A549 (cell line): Measurements from ENCODE around the gene TNPO3. TPM values are rescaled to one million over a fixed set of nuclear protein-coding genes. Genes with fewer than 3 reads are reported as not detected.
A peak's percentile ranks its signal among the peaks of the same experiment; 100 is the strongest.
"Not testable (repeated sequence)": the region's sequence is repeated elsewhere in the genome, so short reads cannot be mapped to it uniquely, and the experiment has no call there.

Experiments
- ATAC-seq, 2 experiments: fragments of 200-7000 bp in 1 of 2; fragments of >200 bp in 1 of 2; cut with Nextera tagmentation in 1 of 2; cut with Tn5 transposase in 1 of 2; 3 replicates each; pipeline versions ENCODE4 v1.8.0 to v1.9.1; 2018 to 2020; ENCODE audit warnings: mild to moderate bottlenecking in 1 of 2, moderate library complexity in 1 of 2
- CTCF ChIA-PET: fragments of 300-600 bp; sonication (Branson Sonifier 250); formaldehyde crosslinking; extraction: SDS; loops from one replicate; lab custom pipeline; 2021; ENCODE audit warnings: antibody characterized with exemption, inconsistent platforms; lab: Yijun Ruan, JAX
- POLR2A ChIA-PET: fragments of 350-600 bp; formaldehyde crosslinking; extraction: SDS; loops from one replicate; lab custom pipeline; 2021; ENCODE audit warnings: antibody characterized with exemption, inconsistent platforms; lab: Yijun Ruan, JAX
- DNase-seq, 2 experiments: peaks; one replicate each; pipeline versions ENCODE4 v3.0.0 to v3.0.0-alpha.2; 2011 to 2016; ENCODE audit warnings: low read depth in 1 of 2, low spot score in 1 of 2
- FAIRE-seq: peaks from 2 replicates; lab custom pipeline; 2011; peaks lifted over from hg19 to GRCh38; lab: Jason Lieb, UNC
- H3K27ac ChIP-seq, 2 experiments: fragments of >200 bp; sonication (Bioruptor Twin); formaldehyde crosslinking; 3 replicates each; pipeline ENCODE4 v1.5.1; 2016 to 2017
- H3K4me1 ChIP-seq: fragments of >200 bp; sonication (Bioruptor Twin); formaldehyde crosslinking; 3 replicates; pipeline ENCODE4 v1.6.1; 2016
- H3K4me2 ChIP-seq: fragments of >200 bp; sonication (Bioruptor Twin); formaldehyde crosslinking; 3 replicates; pipeline ENCODE4 v1.6.1; 2016
- H3K4me3 ChIP-seq: fragments of >200 bp; sonication (Bioruptor Twin); formaldehyde crosslinking; 3 replicates; pipeline ENCODE4 v1.5.1; 2016
- H3K9me3 ChIP-seq: fragments of >200 bp; sonication (Bioruptor Twin); formaldehyde crosslinking; 3 replicates; pipeline ENCODE4 v1.6.1; 2016
- BCL3 ChIP-seq: fragments of >200 bp; sonication (Bioruptor Twin); formaldehyde crosslinking; IDR thresholded peaks from 3 replicates; pipeline ENCODE4 v1.6.1; 2016
- CHD2 ChIP-seq: fragments of 150-350 bp; IDR thresholded peaks from 2 replicates; pipeline ENCODE4 v1.6.1; 2014; ENCODE audit warnings: low read length; ENCODE audit not compliant: partially characterized antibody
- FOSL2 ChIP-seq, 2 experiments: fragments of 450-650 bp in 1 of 2; fragments of >200 bp in 1 of 2; sonication (Bioruptor Twin) in 1 of 2; formaldehyde crosslinking; IDR thresholded peaks; 2 replicates each; pipeline versions ENCODE4 v1.5.0 to v1.6.1; 2016 to 2020; ENCODE audit warnings: mild to moderate bottlenecking in 1 of 2, moderate library complexity in 1 of 2
- KDM1A ChIP-seq: fragments of 200-600 bp; sonication (generic); IDR thresholded peaks from 2 replicates; pipeline ENCODE4 v1.6.1; 2016; ENCODE audit warnings: low read depth, mild to moderate bottlenecking
- MAFK ChIP-seq: fragments of 450-650 bp; IDR thresholded peaks from 2 replicates; pipeline ENCODE4 v1.6.1; 2014; ENCODE audit not compliant: partially characterized antibody
- NFE2L2 ChIP-seq: fragments of 150-350 bp; conservative IDR thresholded peaks from 2 replicates; pipeline ENCODE4 v1.6.1; 2014; ENCODE audit warnings: low read length
- POLR2A ChIP-seq: IDR thresholded peaks from 2 replicates; pipeline ENCODE4 v1.6.1; 2012; ENCODE audit warnings: mild to moderate bottlenecking, low read length
- RAD21 ChIP-seq, 2 experiments: fragments of >200 bp in 1 of 2; sonication (Bioruptor Twin) in 1 of 2; formaldehyde crosslinking in 1 of 2; IDR thresholded peaks in 1 of 2; conservative IDR thresholded peaks in 1 of 2; 2 replicates in 1 of 2; 3 replicates in 1 of 2; pipeline ENCODE4 v1.6.1; 2012 to 2018; ENCODE audit warnings: inconsistent platforms in 1 of 2
- RARB ChIP-seq: fragments of 250-450 bp; sonication (Bioruptor Pico); IDR thresholded peaks from 2 replicates; pipeline ENCODE4 v1.8.0; 2021; ENCODE audit warnings: mild to moderate bottlenecking, moderate library complexity
- RCOR1 ChIP-seq: fragments of 150-350 bp; IDR thresholded peaks from 2 replicates; pipeline ENCODE4 v1.6.1; 2014; ENCODE audit warnings: antibody characterized with exemption, low read length, low read depth
- TP53 ChIP-seq: fragments of 250-450 bp; sonication (Bioruptor Pico); IDR thresholded peaks from 2 replicates; pipeline ENCODE4 v1.5.0; 2021; ENCODE audit warnings: mild to moderate bottlenecking, moderate library complexity
- ZC3H11A ChIP-seq: fragments of 450-650 bp; IDR thresholded peaks from 2 replicates; pipeline ENCODE4 v1.6.1; 2014; ENCODE audit warnings: antibody characterized with exemption, mild to moderate bottlenecking
- ZFP36 ChIP-seq: fragments of 450-650 bp; IDR thresholded peaks from 2 replicates; pipeline ENCODE4 v1.6.1; 2014; ENCODE audit warnings: borderline replicate concordance; ENCODE audit not compliant: partially characterized antibody
- ZSCAN20 ChIP-seq: fragments of 250-450 bp; sonication (Bioruptor Pico); IDR thresholded peaks from 2 replicates; pipeline ENCODE4 v1.8.0; 2022; ENCODE audit warnings: mild to moderate bottlenecking, moderate library complexity
- WGBS: methylation state at CpG from one replicate; pipeline ENCODE4 v1.1.6; 2017; ENCODE audit errors: missing lambda C conversion rate; 5-methylcytosine and 5-hydroxymethylcytosine counted together
- polyA plus RNA-seq, 4 experiments: library from polyadenylated mRNA; depleted of rRNA in 3 of 4; stranded (reverse); fragments of >200 nt; fragmentation: RNase III in 1 of 4; extraction: RNeasy Plus Mini Kit Qiagen cat#74134 plus additional on column Dnase treatment in 1 of 4; gene quantifications; 2 replicates in 3 of 4; 3 replicates in 1 of 4; pipeline ENCODE4 v1.2.3, GENCODE V29; 2011 to 2017
- TF ChIP-seq, protein P1 (sequence below): IDR thresholded peaks from 2 replicates; pipeline ENCODE4 v1.6.1; 2012
- TF ChIP-seq, protein P2 (sequence below): fragments of 250-450 bp; sonication (Bioruptor Pico); IDR thresholded peaks from 2 replicates; pipeline ENCODE4 v1.5.0; 2021; ENCODE audit warnings: mild to moderate bottlenecking, moderate library complexity, borderline replicate concordance

The TNPO3 gene
- polyA plus RNA-seq, 2 of the 4 experiments (the other 2 are of a cell fraction): 43.2 to 66.9 TPM

DNA sequence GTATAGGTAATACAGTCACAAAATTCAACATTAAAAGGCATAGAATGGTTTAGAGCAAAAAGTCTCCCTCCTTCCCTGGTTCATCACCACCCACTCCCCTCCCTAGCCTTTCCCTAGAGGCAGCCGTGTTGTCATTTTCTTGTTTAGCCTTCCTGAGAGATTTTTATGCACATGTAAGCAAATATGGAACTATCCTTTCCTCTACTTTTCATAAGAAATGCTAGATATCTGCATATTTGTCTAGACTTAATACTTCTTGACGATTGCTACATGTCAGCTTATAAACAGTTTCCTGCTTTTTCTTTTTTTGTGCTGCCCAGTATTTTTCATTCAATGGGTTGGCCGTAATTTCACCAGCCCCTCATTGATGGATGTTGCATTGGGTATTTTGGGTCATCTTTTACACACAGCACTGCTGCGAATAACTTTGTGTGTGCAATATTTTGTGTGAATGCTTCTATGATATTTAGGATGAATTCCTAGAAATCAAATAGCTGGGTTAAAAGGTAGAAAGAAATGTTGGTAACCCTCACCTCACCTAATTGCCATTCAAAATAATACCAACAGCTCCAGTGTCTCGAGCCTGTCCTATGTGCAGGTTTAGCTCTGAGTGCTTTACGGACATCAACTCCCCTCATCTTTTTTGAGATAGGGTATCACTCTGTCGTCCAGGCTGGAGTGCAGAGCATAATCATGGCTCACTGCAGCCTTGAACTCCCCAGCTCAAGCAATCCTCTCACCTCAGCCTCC is 110.2 kb downstream of the TNPO3 start:
- no peak overlapping the region for H3K27ac ChIP-seq
- H3K4me1 ChIP-seq: no peaks in the 10 kb centered on the region
- FAIRE-seq (no peak), DNase-seq (no peak), ATAC-seq (no peak)
- 83% methylated on average over 7 of the region's 7 CpGs for WGBS
- POLR2A ChIA-PET: no interaction called here
- no peak overlapping the region for H3K4me2 ChIP-seq
- no peak overlapping the region for H3K4me3 ChIP-seq
- no peaks in the 10 kb centered on the region for H3K9me3 ChIP-seq
- CTCF ChIA-PET: interaction anchor here (1.4 to 2.1 kb wide), 2 partner anchors 12 to 41 kb away, joined by 3 to 4 read pairs; no protein-coding TSS in a partner anchor
- TF ChIP-seq, protein P1, sequence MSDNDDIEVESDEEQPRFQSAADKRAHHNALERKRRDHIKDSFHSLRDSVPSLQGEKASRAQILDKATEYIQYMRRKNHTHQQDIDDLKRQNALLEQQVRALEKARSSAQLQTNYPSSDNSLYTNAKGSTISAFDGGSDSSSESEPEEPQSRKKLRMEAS: no peak
- TF ChIP-seq MAFK (peak; percentile 84), RAD21 (conservative IDR thresholded peaks at IDR 0.05 in 1 of 2, IDR thresholded peaks at IDR 0.05 in 1 of 2) (no peak), RCOR1 (no peak), NFE2L2 (no peak), TP53 (CRISPR knock-in tag) (no peak)

GRCh38 chr7:128943251-128943650 is 111.7 kb downstream of the TNPO3 start:
- ATAC-seq, H3K9me3 ChIP-seq, H3K4me3 ChIP-seq, H3K4me2 ChIP-seq, POLR2A ChIA-PET, H3K27ac ChIP-seq, H3K4me1 ChIP-seq, FAIRE-seq, DNase-seq: not testable (repeated sequence)
- CTCF ChIA-PET: interaction anchor here (1.6 to 2.1 kb wide), 2 partner anchors 13 to 39 kb away, joined by 4 to 9 read pairs; no protein-coding TSS in a partner anchor
- WGBS: 84% methylated on average over 2 of the region's 2 CpGs

DNA sequence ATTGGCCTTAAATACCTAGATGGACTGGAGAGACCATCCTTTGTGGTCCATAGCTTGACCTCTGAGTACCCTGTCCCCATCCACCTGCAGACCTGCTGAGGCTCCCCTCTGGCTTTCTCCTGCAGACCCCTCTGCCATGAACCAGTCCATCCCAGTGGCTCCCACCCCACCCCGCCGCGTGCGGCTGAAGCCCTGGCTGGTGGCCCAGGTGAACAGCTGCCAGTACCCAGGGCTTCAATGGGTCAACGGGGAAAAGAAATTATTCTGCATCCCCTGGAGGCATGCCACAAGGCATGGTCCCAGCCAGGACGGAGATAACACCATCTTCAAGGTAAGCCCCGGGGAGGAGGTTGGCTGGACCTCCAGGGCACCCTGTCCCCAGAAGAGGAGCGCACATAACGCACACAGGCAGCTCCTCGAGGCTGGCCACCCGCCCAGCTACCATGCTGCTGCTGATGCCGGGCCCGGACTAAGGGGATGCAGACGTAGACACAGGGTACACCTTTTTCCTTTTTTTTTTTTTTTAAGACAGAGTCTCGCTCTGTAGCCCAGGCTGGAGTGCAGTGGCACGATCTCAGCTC is 112.9 kb downstream of the TNPO3 start:
- no peak overlapping the region for H3K4me2 ChIP-seq
- no peak overlapping the region for H3K27ac ChIP-seq
- peaks cover 12% of the 10 kb centered on the region for H3K4me1 ChIP-seq
- CTCF ChIA-PET: interaction anchor here (1.2 to 2.1 kb wide), 2 partner anchors 9 to 149 kb away, joined by 3 to 5 read pairs; no protein-coding TSS in a partner anchor
- H3K4me3 ChIP-seq: no peak overlapping the region
- 93% methylated on average over 12 of the region's 16 CpGs for WGBS
- no peak for FAIRE-seq
- ATAC-seq: no peak
- H3K9me3 ChIP-seq: no peaks in the 10 kb centered on the region
- POLR2A ChIA-PET: no interaction called here
- TF ChIP-seq ZSCAN20 (CRISPR knock-in tag): no peak
- no peak for TF ChIP-seq BCL3
- no peak for TF ChIP-seq FOSL2 (IDR thresholded peaks at IDR 0.05)
- TF ChIP-seq FOSL2 (CRISPR knock-in tag; IDR thresholded peaks at IDR 0.05): no peak
- TF ChIP-seq CHD2: no peak
- TF ChIP-seq, protein P2, sequence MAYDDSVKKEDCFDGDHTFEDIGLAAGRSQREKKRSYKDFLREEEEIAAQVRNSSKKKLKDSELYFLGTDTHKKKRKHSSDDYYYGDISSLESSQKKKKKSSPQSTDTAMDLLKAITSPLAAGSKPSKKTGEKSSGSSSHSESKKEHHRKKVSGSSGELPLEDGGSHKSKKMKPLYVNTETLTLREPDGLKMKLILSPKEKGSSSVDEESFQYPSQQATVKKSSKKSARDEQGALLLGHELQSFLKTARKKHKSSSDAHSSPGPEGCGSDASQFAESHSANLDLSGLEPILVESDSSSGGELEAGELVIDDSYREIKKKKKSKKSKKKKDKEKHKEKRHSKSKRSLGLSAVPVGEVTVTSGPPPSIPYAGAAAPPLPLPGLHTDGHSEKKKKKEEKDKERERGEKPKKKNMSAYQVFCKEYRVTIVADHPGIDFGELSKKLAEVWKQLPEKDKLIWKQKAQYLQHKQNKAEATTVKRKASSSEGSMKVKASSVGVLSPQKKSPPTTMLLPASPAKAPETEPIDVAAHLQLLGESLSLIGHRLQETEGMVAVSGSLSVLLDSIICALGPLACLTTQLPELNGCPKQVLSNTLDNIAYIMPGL (CRISPR knock-in tag): no peak
- no peak for DNase-seq

- no peak overlapping the region for H3K27ac ChIP-seq
- H3K4me2 ChIP-seq: no peak overlapping the region
- FAIRE-seq: no peak
- WGBS: 88% methylated on average over 15 of the region's 15 CpGs
- DNase-seq: no peak
- no peak overlapping the region for H3K4me3 ChIP-seq
- TF ChIP-seq POLR2A (no peak), RCOR1 (no peak), ZFP36 (no peak), FOSL2 (IDR thresholded peaks at IDR 0.05) (no peak), FOSL2 (CRISPR knock-in tag; IDR thresholded peaks at IDR 0.05) (no peak), ZC3H11A (no peak), RARB (CRISPR knock-in tag) (no peak), KDM1A (no peak)
- TF ChIP-seq, protein P2 (CRISPR knock-in tag): no peak
- H3K9me3 ChIP-seq: no peaks in the 10 kb centered on the region
- POLR2A ChIA-PET: interaction anchor here (0.7 kb wide), 1 partner anchor 113 kb away, joined by 3 read pairs; the partner anchor contains the start of gene TNPO3
- CTCF ChIA-PET: interaction anchor here (1.2 to 2.1 kb wide), 2 partner anchors 8 to 150 kb away, joined by 3 to 5 read pairs; no protein-coding TSS in a partner anchor
- H3K4me1 ChIP-seq: peaks cover 12% of the 10 kb centered on the region
- no peak for ATAC-seq
Observed at GRCh38 chr7:128941323-128941890, 113.5 kb downstream of the TNPO3 start.
